Ishikawa (cell line): ENCODE results near the gene BET1.

Source experiments
- CEBPB ChIP-seq: IDR thresholded peaks from 2 replicates; pipeline ENCODE4 v1.6.1; 2012
- EGR1 ChIP-seq: IDR thresholded peaks from 2 replicates; pipeline ENCODE4 v1.6.1; 2012
- EP300 ChIP-seq: IDR thresholded peaks from 2 replicates; pipeline ENCODE4 v1.6.1; 2012; ENCODE audit warnings: borderline replicate concordance
- MAX ChIP-seq: IDR thresholded peaks from 2 replicates; pipeline ENCODE4 v1.6.1; 2012
- RAD21 ChIP-seq: IDR thresholded peaks from 2 replicates; pipeline ENCODE4 v1.6.1; 2012; ENCODE audit warnings: low read depth
- REST ChIP-seq: IDR thresholded peaks from 2 replicates; pipeline ENCODE4 v1.6.1; 2012; ENCODE audit warnings: low read depth, mild to moderate bottlenecking
- TAF1 ChIP-seq: IDR thresholded peaks from 2 replicates; pipeline ENCODE4 v1.6.1; 2012; ENCODE audit warnings: low read depth, mild to moderate bottlenecking
- TEAD4 ChIP-seq: IDR thresholded peaks from 2 replicates; pipeline ENCODE4 v1.6.1; 2012
- USF1 ChIP-seq: IDR thresholded peaks from 2 replicates; pipeline ENCODE4 v1.6.1; 2012
- YY1 ChIP-seq: IDR thresholded peaks from 2 replicates; pipeline ENCODE4 v1.6.1; 2012; ENCODE audit warnings: low read depth
- ZBTB7A ChIP-seq: IDR thresholded peaks from 2 replicates; pipeline ENCODE4 v1.6.1; 2012; ENCODE audit warnings: low read depth

- TF ChIP-seq MAX: no peak
- no peak for TF ChIP-seq CEBPB
- TF ChIP-seq YY1: no peak
- no peak for TF ChIP-seq EP300
- TF ChIP-seq REST: no peak
- no peak for TF ChIP-seq ZBTB7A
- TF ChIP-seq RAD21: no peak
- no peak for TF ChIP-seq USF1
- TF ChIP-seq EGR1: no peak
- no peak for TF ChIP-seq TAF1
- no peak for TF ChIP-seq TEAD4
Observed at GRCh38 chr7:93977211-93977950, 26.8 kb downstream of the BET1 start.
